ENCODE data around the gene DLGAP1.
"Not testable (repeated sequence)": the region's sequence is repeated elsewhere in the genome, so short reads cannot be mapped to it uniquely, and the experiment has no call there.

Gene DLGAP1

GRCh38 chr18:3610188-3610708 is 844.9 kb downstream of the DLGAP1 start:
- H3K4me3 ChIP-seq (ENCODE audit: control insufficient read depth in 1 of 7, extremely low read depth in 1 of 7, insufficient read depth in 4 of 7, low read depth in 2 of 7, low read length in 6 of 7), result no peak overlapping the region
- no peak for DNase-seq
- no peaks in the 10 kb centered on the region for H3K9me3 ChIP-seq (ENCODE audit: control extremely low read depth in 1 of 5, control insufficient read depth in 4 of 5, insufficient read depth in 2 of 5, low read depth in 1 of 5, low read length in 4 of 5)
- CTCF ChIA-PET, result interaction anchor here (0.5 to 0.7 kb wide), 2 partner anchors 50 to 438 kb away, joined by 3 to 4 read pairs; no protein-coding TSS in a partner anchor
- peaks cover 6 to 34% (median 22%) of the 10 kb centered on the region in 4 experiments for H3K4me1 ChIP-seq (ENCODE audit: control extremely low read depth in 1 of 4, control insufficient read depth in 4 of 4, insufficient read depth in 4 of 4, low read length in 3 of 4)
- H3K27me3 ChIP-seq (replicated peaks in 2 of 5; ENCODE audit: control insufficient read depth in 4 of 5, insufficient read depth in 5 of 5, low read length in 4 of 5), result no peaks in the 10 kb centered on the region
- WGBS (ENCODE audit: insufficient coverage), result 100% methylated on average over 2 of the region's 2 CpGs
- no peaks in the 10 kb centered on the region for H3K36me3 ChIP-seq (ENCODE audit: control insufficient read depth in 4 of 4, insufficient read depth in 4 of 4, low read length in 3 of 4)
- no peak overlapping the region for H3K27ac ChIP-seq (ENCODE audit: insufficient read depth in 1 of 2, low read depth in 1 of 2, low read length in 2 of 2, poor library complexity in 1 of 2, severe bottlenecking in 2 of 2)
- POLR2A ChIA-PET, result no interaction called here

DNA sequence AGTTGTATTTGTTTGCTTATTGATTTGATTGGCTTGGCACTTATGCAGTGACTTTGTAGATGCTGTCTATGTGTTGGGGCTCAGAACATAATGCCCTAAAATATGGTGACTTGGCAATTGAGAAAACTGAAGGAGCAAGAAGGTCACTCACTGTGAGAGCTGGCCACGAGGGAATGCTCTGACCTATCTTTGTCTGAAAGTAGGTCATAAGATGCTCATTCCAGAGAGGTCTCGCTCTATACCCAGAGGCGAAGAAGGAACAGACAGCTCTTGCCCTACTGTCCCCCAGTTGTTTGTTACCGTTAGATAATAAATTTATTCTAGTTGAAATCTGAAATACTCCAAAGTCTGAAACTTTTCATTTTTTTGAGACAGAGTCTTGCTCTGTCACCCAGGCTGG is 846.6 kb downstream of the DLGAP1 start:
- Histone ChIP-seq H3K36me3 (ENCODE audit: control insufficient read depth in 4 of 4, insufficient read depth in 4 of 4, low read length in 3 of 4) (no peaks in the 10 kb centered on the region), H3K4me3 (ENCODE audit: control insufficient read depth in 1 of 7, extremely low read depth in 1 of 7, insufficient read depth in 4 of 7, low read depth in 2 of 7, low read length in 6 of 7) (no peak overlapping the region), H3K27ac (ENCODE audit: insufficient read depth in 1 of 2, low read depth in 1 of 2, low read length in 2 of 2, poor library complexity in 1 of 2, severe bottlenecking in 2 of 2) (no peak overlapping the region), H3K9me3 (ENCODE audit: control extremely low read depth in 1 of 5, control insufficient read depth in 4 of 5, insufficient read depth in 2 of 5, low read depth in 1 of 5, low read length in 4 of 5) (no peaks in the 10 kb centered on the region), H3K27me3 (replicated peaks in 2 of 5; ENCODE audit: control insufficient read depth in 4 of 5, insufficient read depth in 5 of 5, low read length in 4 of 5) (no peaks in the 10 kb centered on the region), H3K4me1 (ENCODE audit: control extremely low read depth in 1 of 4, control insufficient read depth in 4 of 4, insufficient read depth in 4 of 4, low read length in 3 of 4) (peaks cover 24 to 46% (median 39%) of the 10 kb centered on the region in 4 experiments)
- ChIA-PET POLR2A (no interaction called here), CTCF (interaction anchor here (1.7 to 3.2 kb wide), 2 partner anchors 14 to 57 kb away, joined by 4 to 11 read pairs; no protein-coding TSS in a partner anchor)
- 100% methylated on average over 2 of the region's 4 CpGs for WGBS (ENCODE audit: insufficient coverage)
- no peak for DNase-seq

GRCh38 chr18:3608099-3608453 is 847.0 kb downstream of the DLGAP1 start:
- CTCF ChIA-PET, result interaction anchor here (1.7 to 3.2 kb wide), 2 partner anchors 14 to 58 kb away, joined by 4 to 11 read pairs; no protein-coding TSS in a partner anchor
- H3K4me3 ChIP-seq (ENCODE audit: control insufficient read depth in 1 of 7, extremely low read depth in 1 of 7, insufficient read depth in 4 of 7, low read depth in 2 of 7, low read length in 6 of 7); H3K9me3 ChIP-seq (ENCODE audit: control extremely low read depth in 1 of 5, control insufficient read depth in 4 of 5, insufficient read depth in 2 of 5, low read depth in 1 of 5, low read length in 4 of 5); H3K36me3 ChIP-seq (ENCODE audit: control insufficient read depth in 4 of 4, insufficient read depth in 4 of 4, low read length in 3 of 4); DNase-seq; POLR2A ChIA-PET; H3K27me3 ChIP-seq (replicated peaks in 2 of 5; ENCODE audit: control insufficient read depth in 4 of 5, insufficient read depth in 5 of 5, low read length in 4 of 5): not testable (repeated sequence)
- peaks cover 28 to 51% (median 43%) of the 10 kb centered on the region in 4 experiments for H3K4me1 ChIP-seq (ENCODE audit: control extremely low read depth in 1 of 4, control insufficient read depth in 4 of 4, insufficient read depth in 4 of 4, low read length in 3 of 4)
- peak overlapping the region in 1 of 2 experiments; percentile 95 for H3K27ac ChIP-seq (ENCODE audit: insufficient read depth in 1 of 2, low read depth in 1 of 2, low read length in 2 of 2, poor library complexity in 1 of 2, severe bottlenecking in 2 of 2)
- 100% methylated on average over 5 of the region's 8 CpGs for WGBS (ENCODE audit: insufficient coverage)

- WGBS (ENCODE audit: insufficient coverage), result 86% methylated on average over 5 of the region's 8 CpGs
- no peak for DNase-seq
- H3K27me3 ChIP-seq (replicated peaks in 2 of 5; ENCODE audit: control insufficient read depth in 4 of 5, insufficient read depth in 5 of 5, low read length in 4 of 5), result no peaks in the 10 kb centered on the region
- no peaks in the 10 kb centered on the region for H3K9me3 ChIP-seq (ENCODE audit: control extremely low read depth in 1 of 5, control insufficient read depth in 4 of 5, insufficient read depth in 2 of 5, low read depth in 1 of 5, low read length in 4 of 5)
- CTCF ChIA-PET, result interaction anchor here (1.7 to 3.2 kb wide), 2 partner anchors 13 to 58 kb away, joined by 4 to 11 read pairs; no protein-coding TSS in a partner anchor
- peaks cover 30 to 56% (median 48%) of the 10 kb centered on the region in 4 experiments for H3K4me1 ChIP-seq (ENCODE audit: control extremely low read depth in 1 of 4, control insufficient read depth in 4 of 4, insufficient read depth in 4 of 4, low read length in 3 of 4)
- peak overlapping the region in 1 of 2 experiments; percentile 95 for H3K27ac ChIP-seq (ENCODE audit: insufficient read depth in 1 of 2, low read depth in 1 of 2, low read length in 2 of 2, poor library complexity in 1 of 2, severe bottlenecking in 2 of 2)
- POLR2A ChIA-PET, result no interaction called here
- no peak overlapping the region for H3K4me3 ChIP-seq (ENCODE audit: control insufficient read depth in 1 of 7, extremely low read depth in 1 of 7, insufficient read depth in 4 of 7, low read depth in 2 of 7, low read length in 6 of 7)
- no peaks in the 10 kb centered on the region for H3K36me3 ChIP-seq (ENCODE audit: control insufficient read depth in 4 of 4, insufficient read depth in 4 of 4, low read length in 3 of 4)
Measured at GRCh38 chr18:3607309-3608098, 847.6 kb downstream of the DLGAP1 start.

DNA sequence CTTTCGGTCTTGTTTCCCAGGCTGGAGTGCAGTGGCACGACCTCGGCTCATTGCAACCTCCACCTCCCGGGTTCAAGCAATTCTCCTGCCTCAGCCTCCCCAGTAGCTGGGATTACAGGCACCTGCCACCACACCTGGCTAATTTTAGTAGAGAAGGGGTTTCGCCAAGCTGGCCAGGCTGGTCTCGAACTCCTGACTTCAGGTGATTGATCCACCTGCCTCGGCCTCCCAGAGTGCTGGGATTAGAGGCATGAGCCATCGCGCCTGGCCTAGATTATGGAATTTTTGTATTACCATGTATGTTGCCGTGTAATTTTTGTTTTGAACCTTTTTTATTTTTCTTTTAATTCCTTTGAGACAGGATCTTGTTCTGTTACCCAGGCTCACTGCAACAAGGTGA is 848.2 kb downstream of the DLGAP1 start:
- H3K27me3 ChIP-seq (replicated peaks in 2 of 5; ENCODE audit: control insufficient read depth in 4 of 5, insufficient read depth in 5 of 5, low read length in 4 of 5); POLR2A ChIA-PET; H3K9me3 ChIP-seq (ENCODE audit: control extremely low read depth in 1 of 5, control insufficient read depth in 4 of 5, insufficient read depth in 2 of 5, low read depth in 1 of 5, low read length in 4 of 5); DNase-seq; H3K36me3 ChIP-seq (ENCODE audit: control insufficient read depth in 4 of 4, insufficient read depth in 4 of 4, low read length in 3 of 4): not testable (repeated sequence)
- 90% methylated on average over 2 of the region's 10 CpGs for WGBS (ENCODE audit: insufficient coverage)
- H3K4me3 ChIP-seq (ENCODE audit: control insufficient read depth in 1 of 7, extremely low read depth in 1 of 7, insufficient read depth in 4 of 7, low read depth in 2 of 7, low read length in 6 of 7), result peak overlapping the region in 1 of 7 experiments; percentile 85
- CTCF ChIA-PET, result interaction anchor here (3.2 kb wide), 1 partner anchor 59 kb away, joined by 11 read pairs; no protein-coding TSS in a partner anchor
- H3K27ac ChIP-seq (ENCODE audit: insufficient read depth in 1 of 2, low read depth in 1 of 2, low read length in 2 of 2, poor library complexity in 1 of 2, severe bottlenecking in 2 of 2), result peak overlapping the region in 1 of 2 experiments; percentile 95
- H3K4me1 ChIP-seq (ENCODE audit: control extremely low read depth in 1 of 4, control insufficient read depth in 4 of 4, insufficient read depth in 4 of 4, low read length in 3 of 4), result peaks cover 30 to 61% (median 51%) of the 10 kb centered on the region in 4 experiments

GRCh38 chr18:3605954-3606443 is 849.1 kb downstream of the DLGAP1 start:
- POLR2A ChIA-PET, result no interaction called here
- H3K36me3 ChIP-seq (ENCODE audit: control insufficient read depth in 4 of 4, insufficient read depth in 4 of 4, low read length in 3 of 4), result no peaks in the 10 kb centered on the region
- DNase-seq, result peak in 2 of 3 donors; percentile 68 to 75
- no peaks in the 10 kb centered on the region for H3K9me3 ChIP-seq (ENCODE audit: control extremely low read depth in 1 of 5, control insufficient read depth in 4 of 5, insufficient read depth in 2 of 5, low read depth in 1 of 5, low read length in 4 of 5)
- peak overlapping the region in 6 of 7 experiments; percentile 64 to 85 (median 70) for H3K4me3 ChIP-seq (ENCODE audit: control insufficient read depth in 1 of 7, extremely low read depth in 1 of 7, insufficient read depth in 4 of 7, low read depth in 2 of 7, low read length in 6 of 7)
- H3K27me3 ChIP-seq (replicated peaks in 2 of 5; ENCODE audit: control insufficient read depth in 4 of 5, insufficient read depth in 5 of 5, low read length in 4 of 5), result no peaks in the 10 kb centered on the region
- peak overlapping the region; percentile 71 to 95 for H3K27ac ChIP-seq (ENCODE audit: insufficient read depth in 1 of 2, low read depth in 1 of 2, low read length in 2 of 2, poor library complexity in 1 of 2, severe bottlenecking in 2 of 2)
- CTCF ChIA-PET, result interaction anchor here (0.9 to 2.0 kb wide), 8 partner anchors 10 to 164 kb away, joined by 3 to 15 read pairs (median 6); no protein-coding TSS in a partner anchor
- H3K4me1 ChIP-seq (ENCODE audit: control extremely low read depth in 1 of 4, control insufficient read depth in 4 of 4, insufficient read depth in 4 of 4, low read length in 3 of 4), result peaks cover 30 to 68% (median 52%) of the 10 kb centered on the region in 4 experiments
- WGBS (ENCODE audit: insufficient coverage), result 0% methylated on average over 3 of the region's 9 CpGs
